Mucosa of gallbladder (tissue), 1 donor: Measurements from ENCODE around the gene MYZAP. TPM values are rescaled to one million over a fixed set of nuclear protein-coding genes. Genes with fewer than 3 reads are reported as not detected.

Experiments
- DNase-seq: peaks from one replicate; pipeline ENCODE4 v3.0.0-alpha.2; 2020; ENCODE audit warnings: low spot score
- total RNA-seq: library from RNA; stranded (reverse); gene quantifications from one replicate; pipeline ENCODE4 v1.2.1, GENCODE V29; 2021
- donor health status: DM: no; HTN: no; CAD: no.

Gene MYZAP
- total RNA-seq, 1 donor from 2014 or later: 8.2 TPM

DNA sequence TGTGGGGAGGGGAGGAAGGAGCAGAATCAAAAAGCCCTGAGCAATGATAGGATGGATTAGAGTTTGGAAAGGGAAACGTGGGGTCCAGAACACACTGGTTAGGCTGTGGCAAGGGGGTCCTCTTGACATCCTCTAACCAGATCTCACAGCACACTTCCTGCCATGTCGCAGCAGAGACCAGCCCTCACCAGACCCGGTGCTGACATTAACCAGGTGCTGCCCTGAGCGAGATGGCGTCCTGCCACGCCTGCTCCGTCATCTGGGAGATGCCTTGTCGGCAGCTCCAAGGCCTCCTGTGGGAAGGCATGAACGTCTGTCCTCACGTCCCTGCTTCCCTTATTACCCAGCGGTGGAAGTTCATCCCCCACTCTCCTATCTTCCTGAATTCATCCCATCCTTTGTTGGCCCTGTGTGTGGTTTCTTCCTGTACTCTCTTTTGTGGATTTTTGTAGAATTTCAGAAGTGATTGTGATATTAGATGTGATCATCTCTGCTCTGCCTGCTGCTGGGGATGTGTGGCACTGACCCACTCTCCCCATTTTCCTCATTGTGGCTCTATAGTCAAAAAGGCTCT lies 29.4 kb upstream of the MYZAP start:
- no peak for DNase-seq

DNA sequence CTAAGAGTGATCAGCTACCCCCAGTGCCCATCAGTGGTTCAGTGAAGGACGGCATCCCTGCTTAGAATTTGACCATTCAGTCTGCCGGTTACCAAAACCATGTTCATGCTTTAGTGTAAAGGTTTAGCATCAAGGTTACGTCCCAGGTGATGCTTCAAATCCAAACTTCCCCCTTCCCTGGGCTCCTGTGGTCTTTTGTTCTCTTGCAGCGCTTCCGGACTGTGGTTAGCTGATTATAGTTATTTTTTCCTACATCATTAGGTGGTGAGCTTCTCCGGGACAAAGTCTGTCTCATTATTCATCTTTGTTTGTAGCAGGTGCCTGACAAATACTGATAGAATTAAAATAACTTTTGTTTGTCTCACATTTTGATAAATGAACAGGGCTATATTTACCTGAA lies 28.3 kb upstream of the MYZAP start:
- no peak for DNase-seq

DNA sequence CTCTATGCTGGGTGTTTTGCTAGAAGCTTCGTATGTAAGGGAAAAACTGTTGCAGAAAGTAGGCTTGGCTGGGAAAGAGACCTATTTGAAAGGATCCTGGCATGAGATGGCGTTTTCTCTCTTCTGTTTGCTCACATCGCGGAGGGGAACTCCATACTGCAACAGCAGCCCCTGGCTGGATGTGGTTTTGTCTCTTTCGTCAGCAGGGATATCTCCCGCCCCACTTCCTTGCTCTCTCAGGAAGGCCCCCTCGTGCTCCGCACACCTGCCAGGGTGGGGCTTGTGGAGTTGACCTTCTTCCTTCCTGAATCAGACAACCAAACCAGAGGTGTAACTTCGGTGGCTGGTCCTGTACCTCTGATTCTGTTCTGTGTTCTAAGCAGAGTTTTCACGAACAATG lies 26.4 kb upstream of the MYZAP start:
- DNase-seq: no peak

DNA sequence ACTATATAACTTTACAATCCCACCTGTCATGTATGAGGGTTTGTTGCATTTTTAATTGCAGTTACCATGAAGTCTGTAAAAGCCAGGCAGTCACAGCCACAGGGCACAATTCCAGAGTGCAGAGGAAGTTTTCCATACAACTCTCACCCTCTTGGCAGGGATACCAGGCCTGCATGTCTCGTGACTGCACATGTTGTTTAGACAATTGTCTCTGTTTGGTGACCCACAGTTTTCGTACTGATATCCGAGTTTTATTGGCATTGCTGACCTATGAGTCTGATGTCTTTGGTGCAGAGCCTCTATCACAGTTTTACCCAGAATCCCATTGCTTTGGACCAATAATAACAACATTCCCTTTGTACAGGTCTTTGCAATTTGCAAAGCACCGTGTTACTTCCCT lies 24.9 kb upstream of the MYZAP start:
- no peak for DNase-seq

DNA sequence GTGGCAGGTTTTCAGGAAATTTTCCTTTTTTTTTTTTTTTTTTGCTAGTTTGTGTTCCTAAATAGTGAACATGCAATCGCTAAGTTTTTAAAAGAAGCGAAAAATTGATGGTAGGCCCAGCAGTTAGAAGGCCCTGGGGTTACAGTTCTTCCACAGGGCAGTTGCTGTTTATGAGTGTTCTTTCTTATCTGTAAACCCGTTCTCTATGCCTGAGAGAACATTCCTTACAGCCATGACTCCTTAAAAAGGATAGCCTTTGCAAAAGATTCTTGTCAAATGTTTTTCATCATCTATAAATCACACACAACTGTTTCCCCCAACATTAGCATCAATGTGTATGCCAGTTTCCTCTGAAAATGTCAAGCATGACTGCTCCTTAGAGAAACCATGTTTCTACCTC lies 23.8 kb upstream of the MYZAP start:
- no peak for DNase-seq

DNA sequence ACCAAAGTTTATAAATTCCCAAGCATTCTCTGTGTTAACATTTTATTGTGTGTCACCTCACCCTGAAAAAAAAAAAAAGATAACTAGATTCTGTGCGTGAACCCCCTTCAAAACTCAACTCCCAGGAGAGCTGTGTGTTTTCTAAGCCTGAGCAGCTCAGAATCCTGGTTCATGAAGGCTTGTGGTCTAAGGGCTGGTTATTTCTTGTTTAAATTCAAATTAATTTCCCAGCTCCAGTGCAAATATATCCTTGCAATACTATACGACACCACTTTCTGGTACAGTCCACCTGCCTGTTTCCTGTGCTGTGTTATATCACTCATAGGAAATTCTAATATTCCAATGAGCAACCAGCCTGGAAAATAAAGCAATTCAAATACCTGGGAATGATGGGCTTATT lies 23.4 kb upstream of the MYZAP start:
- no peak for DNase-seq

DNA sequence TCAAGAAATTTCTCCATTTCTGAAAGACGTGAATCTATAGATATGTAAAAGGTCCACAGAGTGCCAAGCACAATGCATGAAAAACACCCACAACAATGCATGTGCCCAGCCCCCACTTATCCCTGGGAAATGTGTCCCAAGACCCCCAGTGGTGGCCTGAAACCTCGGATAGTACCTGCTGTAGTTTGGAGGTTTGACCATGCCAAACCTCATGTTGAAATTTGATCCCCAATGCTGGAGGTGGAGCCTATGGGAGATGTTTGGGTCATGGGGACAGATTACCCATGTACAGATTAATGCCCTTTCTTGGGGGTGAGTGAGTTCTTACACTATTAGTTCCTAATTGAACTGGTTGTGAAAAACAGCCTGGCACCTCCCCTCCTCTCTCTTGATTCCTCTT lies 21.4 kb upstream of the MYZAP start:
- no peak for DNase-seq

DNA sequence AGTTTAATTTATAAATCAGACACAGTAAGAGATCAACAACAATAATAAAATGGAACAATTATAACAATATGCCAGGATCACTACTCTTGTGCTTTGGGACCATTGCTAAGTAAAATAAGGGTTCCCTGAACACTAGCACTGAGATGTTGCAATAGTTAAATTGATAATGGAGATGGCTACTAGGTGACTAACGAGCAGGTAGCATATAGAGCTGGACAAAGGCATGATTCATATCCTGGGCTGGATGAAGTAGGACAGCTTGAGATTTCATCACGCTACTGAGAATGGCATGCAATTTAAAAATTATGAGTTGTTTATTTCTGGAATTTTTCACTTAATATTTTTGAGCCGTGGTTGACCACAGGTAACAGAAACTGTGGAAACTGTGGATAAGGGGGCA lies 20.7 kb upstream of the MYZAP start:
- no peak for DNase-seq

DNA sequence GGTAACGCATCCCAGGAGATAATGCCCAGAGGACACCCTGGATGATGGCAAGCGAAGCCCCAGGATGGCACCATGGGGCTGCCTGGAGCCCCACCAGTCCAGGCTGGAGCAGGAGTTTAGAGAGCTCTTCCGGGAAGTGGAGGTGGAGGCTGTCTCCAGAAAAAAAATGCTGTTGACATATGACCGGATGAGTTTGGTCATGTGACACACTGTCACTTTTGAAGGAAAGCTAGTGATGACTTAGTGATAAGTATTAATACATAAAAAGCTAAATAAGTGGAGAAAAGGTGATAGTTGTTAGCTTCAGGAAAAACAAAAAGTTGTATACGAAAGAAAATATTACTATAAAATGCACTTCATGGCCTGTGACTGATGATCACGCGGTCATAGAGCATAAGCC lies 20.0 kb upstream of the MYZAP start:
- DNase-seq: no peak

DNA sequence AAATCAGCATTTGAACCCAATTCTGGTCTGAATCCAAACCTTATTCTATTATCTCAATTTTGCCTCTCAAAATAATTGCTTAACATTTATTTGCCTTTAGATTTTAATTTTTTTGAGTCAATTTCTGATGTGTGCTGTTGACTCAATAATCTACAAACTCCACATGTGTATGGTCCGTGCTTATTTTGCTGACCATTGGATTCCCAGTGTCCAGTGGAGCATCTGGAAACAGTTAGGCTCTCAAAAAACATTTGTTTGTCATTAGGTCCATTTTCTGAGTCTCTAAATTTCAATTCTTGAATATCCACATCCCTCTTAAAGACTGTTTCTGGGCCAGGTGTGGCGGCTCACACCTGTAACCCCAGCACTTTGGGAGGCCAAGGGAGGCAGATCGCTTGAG lies 19.2 kb upstream of the MYZAP start:
- no peak for DNase-seq

DNA sequence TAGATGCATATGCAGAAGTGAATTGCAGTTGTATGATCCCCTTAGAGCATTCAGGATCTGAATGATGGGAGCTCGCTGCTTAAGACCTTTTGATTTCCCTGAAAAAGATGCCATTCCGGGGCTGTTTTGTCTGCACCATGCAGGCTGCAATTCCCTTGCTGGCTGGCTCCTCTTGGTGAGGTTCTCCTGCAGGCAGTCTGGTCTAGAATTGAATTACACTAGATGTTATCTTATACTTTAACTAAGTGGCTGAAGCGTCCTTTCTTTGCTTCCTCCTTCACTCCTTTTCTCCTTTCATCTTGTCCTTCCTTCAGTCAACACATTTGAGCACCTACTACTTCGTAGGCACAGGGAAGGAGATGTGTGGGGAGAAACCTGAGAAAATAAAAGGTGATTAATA lies 18.6 kb upstream of the MYZAP start:
- DNase-seq: no peak

DNA sequence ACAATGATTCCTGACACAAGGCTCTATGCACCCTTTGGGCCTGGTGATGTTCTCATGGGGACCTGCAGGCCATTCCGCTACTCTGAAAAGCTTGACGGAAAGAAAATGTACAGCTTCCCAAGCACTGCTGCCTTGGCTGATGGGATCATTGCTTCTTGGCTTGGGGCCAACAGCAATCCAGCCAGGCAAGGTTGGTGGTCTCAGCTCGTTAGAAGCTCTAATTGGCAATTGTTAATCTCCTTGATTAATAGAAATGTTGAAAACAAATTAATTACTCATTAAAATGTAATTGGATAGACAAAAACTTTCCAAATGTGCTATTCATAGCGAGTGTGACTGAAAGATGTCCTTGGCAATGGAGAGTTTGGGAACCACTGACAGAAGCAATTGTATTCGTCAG lies 16.3 kb upstream of the MYZAP start:
- no peak for DNase-seq

DNA sequence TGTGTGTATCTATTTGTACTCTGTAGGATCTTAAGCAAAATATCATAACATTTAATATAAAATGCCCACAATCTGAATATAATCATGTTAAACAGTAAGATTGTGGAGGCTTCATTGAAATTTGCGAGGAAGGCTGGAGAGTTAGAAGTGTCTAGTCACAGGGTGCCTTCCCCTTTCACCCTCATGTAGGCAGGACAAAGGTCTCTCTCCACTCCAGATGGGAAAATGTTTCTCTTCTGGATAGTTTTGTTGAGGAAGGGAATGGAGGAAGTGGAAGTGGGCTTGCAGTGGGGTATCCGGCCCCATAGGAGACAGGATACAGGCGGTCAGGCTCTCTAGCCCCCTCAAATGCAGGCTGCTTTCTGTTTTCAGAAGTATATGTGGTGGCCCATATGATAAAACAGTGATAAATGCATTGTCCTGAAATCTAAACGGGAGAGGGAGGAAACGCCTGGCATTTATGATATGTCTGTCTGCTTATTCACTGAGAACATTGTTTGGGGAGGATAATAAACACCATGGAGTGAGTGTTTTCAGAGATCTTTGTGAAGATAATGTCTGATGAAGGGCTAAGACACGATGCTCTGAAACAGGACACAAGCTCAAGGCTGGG lies 13.3 kb upstream of the MYZAP start:
- DNase-seq: no peak

DNA sequence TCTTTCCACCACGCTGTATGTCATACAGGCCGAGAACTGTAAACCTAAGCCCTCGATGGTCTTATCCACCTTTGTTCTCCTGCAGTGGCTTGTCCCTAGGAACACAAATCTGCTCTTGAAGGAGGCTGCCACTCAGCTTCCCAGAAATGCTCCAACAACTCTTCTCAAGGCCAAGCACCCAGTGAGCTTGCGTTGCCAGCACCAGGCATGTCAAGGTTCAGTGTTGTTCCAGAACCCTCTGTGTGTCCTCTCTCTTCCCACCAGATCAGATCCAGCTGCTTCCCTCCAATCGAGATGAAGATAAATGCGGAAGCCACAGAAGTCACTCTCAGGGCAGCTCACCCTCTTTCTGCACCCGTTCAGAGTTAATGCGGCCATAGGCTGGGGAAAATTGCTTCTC lies 11.3 kb upstream of the MYZAP start:
- no peak for DNase-seq

DNA sequence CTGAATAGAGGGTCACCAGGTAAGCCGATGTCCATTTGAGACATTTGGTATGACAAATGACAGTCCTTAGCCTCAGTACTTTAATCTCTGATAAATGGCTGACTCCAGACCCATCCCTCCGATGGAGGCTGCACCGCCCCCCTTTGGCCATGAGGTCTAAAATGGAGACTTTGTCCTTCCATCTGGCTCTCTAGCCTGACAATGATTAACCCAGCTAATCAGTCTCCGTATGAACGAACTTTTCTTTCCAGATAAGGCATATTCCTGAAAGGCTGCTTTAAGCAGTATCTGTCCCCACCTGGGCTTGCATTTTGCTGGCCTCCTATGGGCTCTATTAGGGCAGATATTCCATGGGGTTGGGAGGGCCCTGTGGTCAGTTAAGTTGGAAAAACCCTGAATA lies 10.8 kb upstream of the MYZAP start:
- peak; percentile 33 for DNase-seq

DNA sequence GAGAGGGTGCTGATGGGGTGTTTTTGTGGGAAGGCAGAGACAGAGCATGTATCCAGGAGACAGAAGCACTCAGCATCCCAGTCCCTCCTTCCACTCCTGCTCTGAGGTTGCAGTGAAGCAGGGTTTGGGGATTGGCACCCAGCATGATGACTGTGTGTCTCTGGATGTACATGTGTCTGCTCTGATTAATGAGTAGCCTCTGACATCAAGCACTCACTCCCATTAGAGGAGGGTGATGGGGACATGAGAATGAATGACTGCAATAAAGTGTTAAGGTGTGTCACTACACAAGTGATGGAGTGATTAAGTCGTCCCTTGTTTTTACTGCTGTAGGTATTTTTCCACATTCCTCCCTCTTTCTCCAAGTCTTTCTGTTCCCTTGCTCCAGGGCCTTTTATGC lies 9.6 kb upstream of the MYZAP start:
- DNase-seq: no peak

DNA sequence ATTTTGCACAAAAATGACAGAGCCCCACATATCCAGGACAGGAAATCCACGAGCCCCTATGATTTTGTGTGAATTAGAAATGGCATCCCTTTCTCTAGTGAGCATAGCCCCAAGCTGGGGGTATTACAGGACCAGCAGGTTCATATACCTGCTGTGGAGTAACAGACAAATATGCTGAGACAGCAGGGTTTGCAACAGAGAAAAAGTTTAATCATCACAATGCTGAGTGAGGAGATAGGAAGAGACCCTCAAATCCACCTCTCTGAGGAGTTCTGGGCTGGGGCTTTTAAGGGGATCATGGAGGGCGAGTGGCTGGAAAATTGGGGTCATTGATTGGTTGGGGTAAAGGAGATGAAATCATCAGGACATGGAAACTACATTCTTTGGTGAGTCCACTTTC lies 8.4 kb upstream of the MYZAP start:
- DNase-seq: no peak

DNA sequence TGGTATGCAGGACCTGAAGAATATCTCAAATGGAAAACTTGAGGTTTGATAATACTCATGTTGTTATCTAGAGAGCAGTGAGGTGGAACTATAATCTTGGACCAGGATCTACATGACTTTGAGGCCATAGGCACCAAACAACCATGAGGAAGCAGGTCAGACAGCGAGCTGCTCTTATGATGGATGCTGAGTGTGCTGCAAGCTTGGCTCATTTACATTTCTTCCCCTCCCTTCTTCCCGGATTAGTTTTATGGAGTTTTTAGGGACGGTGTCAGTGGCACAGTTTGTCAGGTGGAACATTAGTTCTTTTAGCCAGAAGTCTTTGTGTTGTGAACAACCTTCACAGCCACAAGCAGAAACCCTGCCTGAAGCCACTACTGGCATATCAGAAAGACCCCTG lies 8.0 kb upstream of the MYZAP start:
- DNase-seq: no peak

DNA sequence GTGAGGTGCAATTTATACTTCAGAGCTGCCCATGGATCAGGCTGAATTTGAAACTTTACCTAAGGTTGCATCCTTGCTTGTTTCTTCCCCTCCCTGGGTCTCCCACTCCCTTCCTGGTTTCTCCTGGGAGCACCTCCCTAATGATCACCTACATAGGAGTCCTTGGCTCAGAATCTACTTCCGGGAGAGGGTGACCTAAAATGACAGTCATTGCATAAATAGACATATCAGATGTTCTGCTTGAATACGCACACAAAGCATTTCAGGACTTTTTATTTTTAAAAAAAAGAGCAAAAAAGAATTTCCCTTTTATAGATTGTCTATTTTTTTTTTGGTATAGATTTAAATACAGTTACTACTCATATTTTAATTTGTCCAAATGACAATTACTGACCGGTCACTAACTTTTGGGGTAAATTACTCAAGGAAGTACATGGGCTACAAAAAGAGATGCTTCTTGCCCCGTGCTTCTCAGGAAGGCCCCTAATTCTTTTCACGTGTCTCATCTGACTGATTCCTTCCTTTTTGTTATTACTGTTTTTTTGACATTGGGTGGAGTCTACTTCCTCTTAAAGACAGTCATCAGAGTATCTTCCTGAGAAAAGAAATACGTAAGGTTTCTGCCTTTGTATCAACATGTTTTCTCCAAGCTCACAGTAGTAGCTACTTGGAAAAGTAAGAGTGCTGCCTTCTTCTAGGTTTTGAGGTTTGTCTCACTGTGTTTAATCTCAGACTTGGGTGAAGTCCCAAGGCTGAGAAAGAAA lies 4.9 kb upstream of the MYZAP start:
- DNase-seq: no peak

DNA sequence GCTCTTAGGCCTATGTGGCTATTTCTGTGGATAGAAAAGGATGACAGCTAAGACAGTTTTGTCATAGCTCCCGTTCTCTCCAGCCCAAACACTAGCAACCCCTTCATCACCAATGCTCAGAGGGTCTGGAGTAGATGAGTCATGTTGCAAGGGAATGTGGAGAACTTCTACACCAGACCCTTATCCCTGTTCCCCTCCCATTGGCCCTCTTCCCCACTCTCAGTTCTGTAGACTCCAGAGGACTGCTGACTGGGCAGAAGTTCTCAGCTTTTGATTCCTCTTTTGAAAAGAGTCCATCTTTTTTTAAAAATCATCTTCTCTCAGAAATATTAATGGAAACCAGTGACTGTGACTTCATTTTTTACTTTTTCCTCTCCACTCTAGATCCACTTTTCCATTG lies 2.4 kb upstream of the MYZAP start:
- DNase-seq: no peak

DNA sequence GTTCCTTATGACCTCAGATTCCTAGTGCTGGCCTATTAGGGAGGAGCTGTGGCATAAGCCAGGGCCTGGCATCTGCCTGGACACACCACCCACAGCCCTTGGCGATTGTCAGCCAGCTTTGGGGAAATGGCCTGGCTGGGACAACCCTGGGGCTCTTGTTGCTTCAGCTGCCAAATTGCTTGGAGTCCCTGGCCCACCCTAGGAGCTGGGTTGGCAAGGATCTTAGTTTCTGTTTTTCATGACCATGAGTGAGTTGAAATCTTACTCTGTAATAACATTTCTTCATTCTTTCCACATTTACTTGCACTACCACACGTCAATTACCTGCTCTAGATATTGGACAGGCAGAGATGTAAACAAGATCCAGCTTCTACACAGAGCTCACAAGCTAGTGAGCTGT lies 1.9 kb upstream of the MYZAP start:
- DNase-seq: no peak

DNA sequence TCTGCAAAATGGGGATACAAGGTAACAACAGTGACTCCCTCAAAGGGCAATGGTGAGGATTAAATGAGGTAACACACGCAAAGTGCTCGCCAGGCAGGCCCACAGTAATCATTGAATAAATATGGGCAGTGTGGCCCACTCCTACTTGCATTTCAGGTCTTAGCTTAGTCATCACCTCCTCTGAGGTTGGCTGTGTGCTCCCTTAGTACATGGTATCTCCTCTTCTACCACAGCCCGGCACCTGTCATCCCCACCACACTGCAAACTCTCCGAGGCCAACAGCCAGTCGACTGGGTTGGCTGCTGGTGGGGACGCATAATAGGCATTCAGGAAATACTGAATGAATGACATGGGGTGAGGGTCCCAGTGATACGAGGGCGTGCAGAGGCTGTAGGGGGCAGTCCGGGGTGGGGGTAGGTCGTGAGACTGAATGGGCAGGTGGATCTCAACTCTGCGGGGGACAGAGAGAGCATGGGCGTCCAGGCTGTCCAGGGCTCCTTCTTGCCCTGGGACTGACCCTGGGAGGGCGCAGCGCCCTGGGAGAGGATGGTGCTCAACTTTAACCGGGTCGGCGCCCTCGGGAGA lies 375 bp upstream of the MYZAP start:
- DNase-seq: no peak

DNA sequence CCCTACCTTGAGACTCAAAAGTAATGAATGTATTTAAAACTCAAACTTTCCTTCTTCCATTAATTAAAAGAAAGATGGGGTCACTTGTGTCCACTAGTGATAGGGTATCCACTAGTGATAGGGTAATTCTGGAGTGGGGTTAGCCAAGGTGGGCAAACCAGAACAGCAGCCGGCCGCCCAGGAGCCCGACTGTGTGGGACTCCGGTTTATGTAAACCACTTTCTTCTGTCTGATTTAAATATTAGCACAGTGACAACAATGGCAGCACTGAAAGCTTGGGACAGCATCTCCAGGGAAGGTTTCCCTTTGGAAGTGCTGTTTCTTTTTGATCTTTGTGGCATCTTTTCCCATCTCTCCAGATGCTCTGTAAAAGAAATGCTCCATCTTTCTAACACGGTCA lies 722 bp downstream of the MYZAP start:
- no peak for DNase-seq
